HCT116 (cell line): Measurements from ENCODE around the gene MAN2B2. TPM values are rescaled to one million over a fixed set of nuclear protein-coding genes. Genes with fewer than 3 reads are reported as not detected.

Source experiments
- ATAC-seq: fragments of 200-7000 bp; cut with Tn5 transposase; 2 replicates; pipeline ENCODE4 v1.9.1; 2020; ENCODE audit warnings: mild to moderate bottlenecking, moderate library complexity
- BruUV-seq: library from RNA; stranded (reverse); fragments of 400-500 nt; replicated peaks from 2 replicates; lab custom pipeline; 2021; lab: Mats Ljungman, UMichigan
- CTCF ChIA-PET: fragments of 300-600 bp; sonication (Branson Sonifier 250); formaldehyde crosslinking; loops from one replicate; lab custom pipeline; 2021; ENCODE audit warnings: antibody characterized with exemption; lab: Charles Lee
- POLR2A ChIA-PET: fragments of 300-600, 350-600 bp; sonication (Branson Sonifier 250); formaldehyde crosslinking; loops from one replicate; lab custom pipeline; 2021; ENCODE audit warnings: antibody characterized with exemption; lab: Charles Lee
- RAD21 ChIA-PET, 2 experiments: fragments of 300-600 bp; sonication (Branson Sonifier 250); formaldehyde crosslinking; loops; one replicate each; lab custom pipeline; 2023; ENCODE audit warnings: low total read pairs in 2 of 2; ENCODE audit not compliant: uncharacterized antibody in 2 of 2, unreplicated experiment in 2 of 2, low non-redundant PET in 1 of 2; lab: Charles Lee
- DNase-seq: peaks from one replicate; pipeline ENCODE4 v3.0.0-alpha.2; 2010; ENCODE audit warnings: low read depth, low spot score
- H2AFZ ChIP-seq: fragments of 200-600 bp; shearing (Covaris generic), sonication (generic); 2 replicates; pipeline ENCODE4 v1.6.1; 2017; ENCODE audit warnings: low read depth, mixed run types, mixed read lengths, antibody characterized with exemption, low read length; ENCODE audit not compliant: poor library complexity, severe bottlenecking
- H3K27ac ChIP-seq: 2 replicates; pipeline ENCODE4 v1.5.1; 2012; ENCODE audit warnings: low read depth, low read length
- H3K27me3 ChIP-seq: fragments of 200-600 bp; sonication (generic); 2 replicates; pipeline ENCODE4 v1.6.1; 2016; ENCODE audit warnings: mixed run types, low read length, mixed read lengths; ENCODE audit not compliant: insufficient read depth
- H3K36me3 ChIP-seq, 2 experiments: fragments of 200-500 bp in 1 of 2; fragments of 200-600 bp in 1 of 2; sonication (Bioruptor generic) in 1 of 2; sonication (generic) in 1 of 2; 2 replicates each; pipeline versions ENCODE4 v1.5.1 to v1.6.1; 2014 to 2016; ENCODE audit warnings: low read length in 2 of 2, inconsistent platforms in 1 of 2, mixed read lengths in 1 of 2, mixed run types in 1 of 2; ENCODE audit not compliant: insufficient read depth in 2 of 2, control insufficient read depth in 1 of 2
- H3K4me1 ChIP-seq, 2 experiments: fragments of 200-600 bp in 1 of 2; sonication (generic) in 1 of 2; 2 replicates each; pipeline versions ENCODE4 v1.5.1 to v1.6.1; 2012 to 2017; ENCODE audit warnings: low read length in 2 of 2, inconsistent platforms in 1 of 2, mild to moderate bottlenecking in 1 of 2, mixed read lengths in 1 of 2, mixed run types in 1 of 2, moderate library complexity in 1 of 2; ENCODE audit not compliant: insufficient read depth in 2 of 2, control insufficient read depth in 1 of 2
- H3K4me2 ChIP-seq: fragments of 200-600 bp; sonication (generic); 2 replicates; pipeline ENCODE4 v1.6.1; 2017; ENCODE audit warnings: mixed run types, low read length, mixed read lengths
- H3K4me3 ChIP-seq, 2 experiments: fragments of 200-600 bp in 1 of 2; sonication (generic) in 1 of 2; replicated peaks in 1 of 2; 2 replicates each; pipeline ENCODE4 v1.5.1; 2011 to 2016; ENCODE audit warnings: low read length in 2 of 2, control low read depth in 1 of 2, low read depth in 1 of 2, mild to moderate bottlenecking in 1 of 2, mixed read lengths in 1 of 2, mixed run types in 1 of 2
- H3K79me2 ChIP-seq: fragments of 200-600 bp; sonication (generic); 2 replicates; pipeline ENCODE4 v1.6.1; 2017; ENCODE audit warnings: mild to moderate bottlenecking, mixed run types, low read length, moderate library complexity, mixed read lengths; ENCODE audit not compliant: insufficient read depth
- H3K9ac ChIP-seq: fragments of 200-600 bp; sonication (generic); 2 replicates; pipeline ENCODE4 v1.6.1; 2016; ENCODE audit warnings: low read length, mixed read lengths
- H3K9me2 ChIP-seq: fragments of 200-600 bp; sonication (generic), shearing (Covaris generic); 2 replicates; pipeline ENCODE4 v1.6.1; 2017; ENCODE audit warnings: mixed run types, mild to moderate bottlenecking, moderate library complexity; ENCODE audit not compliant: insufficient read depth
- H3K9me3 ChIP-seq, 2 experiments: fragments of 200-500 bp in 1 of 2; fragments of 200-600 bp in 1 of 2; sonication (Bioruptor generic) in 1 of 2; sonication (generic) in 1 of 2; 2 replicates each; pipeline ENCODE4 v1.6.1; 2014 to 2017; ENCODE audit warnings: low read length in 2 of 2, mixed read lengths in 2 of 2, inconsistent platforms in 1 of 2, low read depth in 1 of 2, mild to moderate bottlenecking in 1 of 2, mixed run types in 1 of 2, moderate library complexity in 1 of 2; ENCODE audit not compliant: control insufficient read depth in 1 of 2, insufficient read depth in 1 of 2
- H4K20me1 ChIP-seq: fragments of 200-600 bp; sonication (generic), shearing (Covaris generic); 2 replicates; pipeline ENCODE4 v1.6.1; 2017; ENCODE audit warnings: mixed run types, mild to moderate bottlenecking, moderate library complexity; ENCODE audit not compliant: insufficient read depth
- CBX3 ChIP-seq: IDR thresholded peaks from 2 replicates; pipeline ENCODE4 v1.6.1; 2012; ENCODE audit warnings: low read depth
- CEBPB ChIP-seq: IDR thresholded peaks from 2 replicates; pipeline ENCODE4 v1.6.1; 2012; ENCODE audit warnings: low read depth
- ELF1 ChIP-seq: IDR thresholded peaks from 2 replicates; pipeline ENCODE4 v1.6.1; 2012; ENCODE audit warnings: low read depth, borderline replicate concordance
- JUND ChIP-seq: IDR thresholded peaks from 2 replicates; pipeline ENCODE4 v1.6.1; 2012
- SIN3A ChIP-seq: IDR thresholded peaks from 2 replicates; pipeline ENCODE4 v1.6.1; 2012; ENCODE audit warnings: low read depth
- TCF7L2 ChIP-seq: IDR thresholded peaks from 2 replicates; pipeline ENCODE4 v1.7.0; 2011; ENCODE audit warnings: borderline replicate concordance, inconsistent platforms; ENCODE audit not compliant: insufficient read depth, insufficient read length; ENCODE audit errors: extremely low read depth
- YY1 ChIP-seq: IDR thresholded peaks from 2 replicates; pipeline ENCODE4 v1.6.1; 2011; ENCODE audit warnings: low read length, low read depth, moderate library complexity, mild to moderate bottlenecking; ENCODE audit not compliant: insufficient replicate concordance; ENCODE audit errors: extremely low read depth
- ZNF274 ChIP-seq: fragments of 200-500 bp; sonication (Bioruptor generic); IDR thresholded peaks from 2 replicates; pipeline ENCODE4 v1.6.1; 2014; ENCODE audit warnings: mild to moderate bottlenecking, low read depth, low read length, inconsistent platforms
- intact Hi-C: fragments of 100-400 bp; cut with micrococcal nuclease; formaldehyde crosslinking; loops from 2 replicates; pipeline ENCODE4 v1.10.0; 2022
- total RNA-seq: library from RNA; stranded (reverse); gene quantifications from one replicate; pipeline ENCODE4 v1.2.1, GENCODE V29; 2021; ENCODE audit not compliant: unreplicated experiment
- TF ChIP-seq, protein P1 (sequence below): IDR thresholded peaks from 2 replicates; pipeline ENCODE4 v1.6.1; 2012

MAN2B2 gene
- total RNA-seq, 1 experiment from 2014 or later, result 18.0 TPM

DNA sequence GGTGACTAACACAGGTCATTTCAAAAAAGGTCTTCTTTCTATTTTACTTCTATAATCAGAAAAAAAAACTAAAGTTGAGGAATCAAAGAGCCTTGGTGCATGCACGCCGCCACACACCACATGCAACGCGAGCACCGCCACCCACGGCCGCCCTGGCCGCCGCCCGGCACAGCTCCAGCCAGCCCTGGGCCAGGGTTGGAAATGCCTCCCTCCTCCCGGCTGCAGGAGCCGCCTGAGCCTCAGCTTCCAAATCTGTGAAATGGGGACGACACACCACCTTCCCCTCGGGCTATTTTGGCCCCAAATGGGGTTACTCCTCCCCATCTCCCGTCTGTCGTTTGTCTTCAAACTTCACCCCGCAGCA is 39.7 kb upstream of the MAN2B2 start:
- Histone ChIP-seq H3K36me3 (no peaks in the 10 kb centered on the region), H3K4me2 (no peak overlapping the region), H3K9ac (no peak overlapping the region), H3K9me2 (no peaks in the 10 kb centered on the region), H4K20me1 (no peaks in the 10 kb centered on the region), H2AFZ (no peak overlapping the region), H3K4me1 (peaks cover 0 to under 1% of the 10 kb centered on the region in 2 experiments; a peak in 1 of 4 replicates), H3K27me3 (no peaks in the 10 kb centered on the region), H3K4me3 (no peak overlapping the region), H3K79me2 (no peaks in the 10 kb centered on the region), H3K27ac (no peak overlapping the region), H3K9me3 (no peaks in the 10 kb centered on the region)
- ATAC-seq, result no peak
- POLR2A ChIA-PET, result no interaction called here
- intact Hi-C loops, result no loop called here
- DNase-seq, result no peak
- CTCF ChIA-PET, result no interaction called here
- TF ChIP-seq ZNF274 (no peak), TCF7L2 (no peak), SIN3A (no peak), CEBPB (no peak), CBX3 (no peak), JUND (no peak), ELF1 (no peak)
- TF ChIP-seq, protein P1, sequence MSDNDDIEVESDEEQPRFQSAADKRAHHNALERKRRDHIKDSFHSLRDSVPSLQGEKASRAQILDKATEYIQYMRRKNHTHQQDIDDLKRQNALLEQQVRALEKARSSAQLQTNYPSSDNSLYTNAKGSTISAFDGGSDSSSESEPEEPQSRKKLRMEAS, result no peak
- RAD21 ChIA-PET, result no interaction called here
- no TSS peak for BruUV-seq

DNA sequence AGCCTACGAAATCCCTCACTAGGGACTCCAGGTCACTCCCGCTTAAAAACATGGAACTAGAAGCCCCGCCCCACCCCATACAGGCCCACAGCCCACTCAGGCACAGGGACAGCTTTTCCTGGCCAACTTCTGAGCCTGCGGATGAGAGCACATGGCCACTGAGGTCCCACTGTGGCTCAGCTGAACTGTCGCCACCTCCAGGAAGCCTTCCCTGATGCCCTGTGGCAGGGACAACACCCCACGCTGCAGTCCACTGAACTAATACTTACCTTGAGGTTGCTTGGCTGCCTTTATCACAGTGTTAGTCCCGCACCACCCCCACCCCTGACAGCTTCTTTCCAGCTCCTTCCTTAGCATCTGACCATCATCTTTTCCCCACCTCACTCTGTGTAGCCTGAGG is 39.3 kb upstream of the MAN2B2 start:
- H2AFZ ChIP-seq, result no peak overlapping the region
- no peaks in the 10 kb centered on the region for H3K9me3 ChIP-seq
- DNase-seq (no peak), ATAC-seq (no peak)
- CTCF ChIA-PET, result no interaction called here
- H3K9ac ChIP-seq, result no peak overlapping the region
- no peak overlapping the region for H3K4me2 ChIP-seq
- TF ChIP-seq YY1, result no peak
- RAD21 ChIA-PET, result no interaction called here
- POLR2A ChIA-PET, result no interaction called here
- intact Hi-C loops, result no loop called here
- no peaks in the 10 kb centered on the region for H3K36me3 ChIP-seq
- no peaks in the 10 kb centered on the region for H3K79me2 ChIP-seq
- no peaks in the 10 kb centered on the region for H4K20me1 ChIP-seq
- no peaks in the 10 kb centered on the region for H3K9me2 ChIP-seq
- no peaks in the 10 kb centered on the region for H3K27me3 ChIP-seq
- BruUV-seq, result no TSS peak
- H3K4me1 ChIP-seq, result peaks cover 0 to 5% of the 10 kb centered on the region in 2 experiments; a peak in 2 of 4 replicates
- no peak overlapping the region for H3K27ac ChIP-seq
- no peak overlapping the region for H3K4me3 ChIP-seq
